Midbrain (tissue), 1 donor: ENCODE data around the gene SPNS3.

ENCODE experiments used
- DNase-seq: peaks from one replicate; lab custom pipeline; 2025; lab: John Stamatoyannopoulos, UW

The SPNS3 gene

GRCh38 chr17:4509923-4510617 is 76.3 kb downstream of the SPNS3 start:
- DNase-seq, result no peak

DNA sequence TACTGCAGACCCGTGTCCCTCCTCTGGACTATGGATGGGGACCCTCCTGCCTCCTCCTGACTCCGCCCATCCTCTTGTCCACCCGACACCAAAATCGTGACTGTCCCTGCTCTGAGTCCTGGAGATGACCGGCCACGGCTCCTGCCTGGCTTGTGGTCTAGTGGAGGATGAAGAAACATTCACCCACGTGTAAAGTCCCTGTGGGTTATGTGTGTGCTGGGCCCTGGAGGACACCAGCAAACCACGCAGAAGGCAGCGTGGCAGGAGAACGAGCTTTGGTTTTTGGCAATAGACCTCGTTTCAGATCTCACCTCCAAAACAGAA is 76.8 kb downstream of the SPNS3 start:
- no peak for DNase-seq

DNA sequence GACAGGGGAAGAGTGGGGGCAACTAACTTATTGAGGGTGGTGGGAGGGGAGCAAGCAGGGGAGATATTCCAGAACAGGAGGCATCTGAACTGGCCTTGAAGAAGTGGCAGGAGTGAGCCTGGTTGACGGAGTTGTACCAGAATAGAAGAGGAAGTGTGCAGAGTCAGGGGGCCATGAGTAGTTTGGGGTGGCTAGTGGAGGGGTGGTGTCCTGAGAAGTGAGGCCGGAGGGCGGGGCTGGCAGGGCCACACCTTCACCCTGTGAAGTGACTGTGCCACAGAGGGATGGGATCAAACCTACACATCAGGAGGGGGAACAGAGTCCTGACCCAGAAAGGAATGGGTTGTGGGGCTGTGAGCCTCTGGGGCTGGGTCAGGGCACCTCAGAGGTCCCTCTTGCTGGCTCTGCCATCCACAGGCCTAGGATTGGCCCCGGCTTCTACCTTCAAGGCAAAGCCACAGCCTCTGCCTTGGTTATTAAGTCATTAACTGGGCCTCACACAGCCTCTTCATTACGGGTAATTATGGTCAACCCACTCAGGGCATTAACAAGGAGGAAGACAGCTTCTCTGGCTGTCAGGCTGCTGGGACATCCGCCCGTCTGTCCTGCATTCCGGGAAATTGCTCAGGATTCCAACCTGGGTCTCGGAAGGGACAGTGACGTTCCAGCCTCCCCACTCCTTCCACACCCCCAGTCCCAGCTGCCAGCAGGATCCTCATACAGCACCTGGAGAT is 77.6 kb downstream of the SPNS3 start:
- no peak for DNase-seq

DNA sequence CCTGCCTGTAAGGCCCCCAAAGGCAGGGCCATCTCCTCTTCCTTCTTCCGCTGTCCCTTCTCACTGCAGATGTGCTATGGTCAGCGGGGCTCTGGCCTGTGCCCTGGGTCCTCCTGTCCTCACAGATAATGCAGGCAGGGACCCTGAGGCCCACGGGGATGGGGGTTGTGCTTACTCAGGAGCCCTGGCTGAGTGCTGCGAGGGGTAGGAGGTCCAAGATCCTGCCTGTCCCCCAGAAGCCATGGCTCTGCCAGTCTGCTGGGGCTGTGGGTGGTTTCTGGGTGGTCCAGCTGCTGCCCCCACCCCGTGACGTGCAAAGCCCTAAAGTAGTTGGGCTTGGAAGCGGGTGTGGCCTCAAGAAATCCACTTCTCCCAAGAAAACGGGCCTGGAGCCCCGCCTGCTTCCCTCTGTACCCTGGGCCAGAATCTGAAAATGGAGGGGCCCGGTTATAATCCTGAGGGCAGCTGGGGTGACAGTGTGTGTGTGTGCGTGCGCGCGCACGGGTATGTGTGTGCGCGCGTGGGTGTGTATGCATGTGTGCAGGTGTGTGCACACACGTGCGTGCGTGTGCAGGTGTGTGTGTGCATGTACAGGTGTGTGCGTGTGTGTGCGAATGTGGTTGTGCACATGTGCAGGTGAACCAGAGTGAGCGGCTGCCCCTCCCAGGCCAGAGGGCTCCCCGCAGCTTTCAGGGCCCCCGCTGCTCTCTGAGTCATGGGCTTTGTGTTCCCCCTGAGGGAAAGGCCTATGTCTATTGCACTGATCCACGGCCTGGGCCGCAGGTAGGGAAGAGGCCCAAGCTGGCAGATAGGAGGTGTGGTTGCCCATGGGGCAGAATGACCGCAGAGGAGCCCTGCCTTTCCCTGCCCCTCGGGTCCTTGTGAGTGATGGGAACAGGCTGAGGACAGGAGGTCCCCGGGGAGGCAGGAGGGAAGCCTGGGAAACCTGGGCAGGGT is 78.7 kb downstream of the SPNS3 start:
- no peak for DNase-seq

DNA sequence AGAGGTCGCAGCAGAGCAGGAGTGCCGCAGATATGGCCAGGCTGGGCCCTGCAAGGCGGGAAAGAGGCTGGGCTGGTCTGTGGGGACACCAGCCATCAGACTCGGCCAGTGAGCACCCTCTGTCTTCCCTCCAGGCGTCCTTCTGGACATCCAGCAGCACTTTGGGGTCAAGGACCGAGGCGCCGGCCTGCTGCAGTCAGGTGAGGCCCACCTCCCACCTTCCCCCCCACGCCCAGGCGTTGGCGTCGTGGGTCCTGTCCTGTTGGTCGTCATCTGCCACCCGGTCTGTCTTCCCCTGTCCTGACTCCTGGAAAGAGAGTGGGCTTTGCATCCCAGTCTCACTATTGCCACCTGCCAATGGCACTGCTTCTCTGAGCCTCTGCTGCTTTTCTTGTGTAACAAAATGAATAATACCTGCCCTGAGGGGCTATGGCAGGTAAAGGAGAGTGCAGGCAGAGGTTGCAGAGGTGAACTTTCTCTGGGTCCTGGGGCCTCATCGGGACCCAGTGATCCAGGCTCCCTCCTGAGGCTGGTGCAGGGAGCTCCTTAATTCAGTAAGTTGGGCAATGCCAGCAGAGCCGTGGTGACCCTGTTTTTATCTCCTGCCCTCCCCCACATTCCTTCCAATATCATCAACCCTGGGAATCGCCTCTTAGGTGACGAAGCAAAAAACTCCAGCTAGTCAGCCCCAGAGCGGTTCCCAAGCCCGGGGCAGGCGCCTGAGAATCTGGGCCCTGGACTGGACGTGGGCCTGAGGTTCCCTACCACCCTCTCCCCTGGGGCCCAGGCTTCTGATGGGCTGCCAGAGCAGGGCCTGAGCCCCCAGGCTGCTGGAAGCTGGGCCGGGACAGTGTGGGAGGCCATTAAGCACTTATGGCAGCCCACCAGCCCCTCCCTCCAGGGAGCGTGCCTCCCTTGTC is 79.6 kb downstream of the SPNS3 start:
- no peak for DNase-seq

- DNase-seq, result no peak
Measured at GRCh38 chr17:4514206-4514605, 80.5 kb downstream of the SPNS3 start.

DNA sequence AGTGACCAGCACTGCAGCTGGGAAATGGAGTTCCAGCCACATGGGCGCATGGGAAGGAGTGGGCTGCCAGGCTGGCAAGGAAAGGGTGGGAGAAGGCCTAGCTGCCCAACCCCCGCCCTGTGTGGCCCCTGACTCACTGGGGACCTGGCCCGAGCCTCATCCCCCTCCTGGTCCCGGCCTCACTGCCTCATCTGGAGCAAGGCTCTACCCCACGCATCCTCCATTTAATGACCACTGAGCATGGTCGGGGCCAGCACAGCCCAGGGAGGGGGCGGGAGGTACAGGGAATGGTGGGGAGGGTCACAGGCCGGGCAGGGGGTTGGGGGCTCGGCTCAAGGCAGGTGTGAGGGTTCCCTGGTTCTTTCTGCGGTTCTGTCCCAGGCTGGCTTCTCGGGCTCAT is 81.0 kb downstream of the SPNS3 start:
- no peak for DNase-seq

GRCh38 chr17:4515501-4515900 is 81.8 kb downstream of the SPNS3 start:
- DNase-seq, result no peak

DNA sequence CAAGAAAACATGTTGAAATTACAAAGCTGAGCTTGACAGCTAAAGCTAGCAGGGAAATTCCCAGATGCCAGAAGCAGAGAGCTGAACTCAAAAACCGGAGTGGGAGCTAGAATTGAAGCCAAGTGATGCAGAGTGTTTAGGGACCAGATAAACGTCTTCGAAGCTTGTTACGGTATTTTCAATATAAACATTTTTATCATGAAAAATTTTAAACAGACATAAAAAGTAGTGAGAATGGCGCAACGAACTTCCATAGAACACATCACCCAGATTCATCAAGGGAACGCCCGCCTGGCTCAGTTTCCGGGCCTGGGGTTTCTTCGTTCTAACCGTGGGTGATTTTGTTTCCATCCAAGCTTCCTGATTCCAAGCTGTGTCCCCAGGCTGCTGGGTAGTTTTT is 83.0 kb downstream of the SPNS3 start:
- DNase-seq, result no peak

- no peak for DNase-seq
Measured at GRCh38 chr17:4518901-4519300, 85.2 kb downstream of the SPNS3 start.

- DNase-seq, result peak; percentile 41
Measured at GRCh38 chr17:4519361-4519788, 85.6 kb downstream of the SPNS3 start.

- no peak for DNase-seq
Measured at GRCh38 chr17:4520060-4520893, 86.5 kb downstream of the SPNS3 start.

GRCh38 chr17:4520894-4521600 is 87.3 kb downstream of the SPNS3 start:
- DNase-seq, result no peak

DNA sequence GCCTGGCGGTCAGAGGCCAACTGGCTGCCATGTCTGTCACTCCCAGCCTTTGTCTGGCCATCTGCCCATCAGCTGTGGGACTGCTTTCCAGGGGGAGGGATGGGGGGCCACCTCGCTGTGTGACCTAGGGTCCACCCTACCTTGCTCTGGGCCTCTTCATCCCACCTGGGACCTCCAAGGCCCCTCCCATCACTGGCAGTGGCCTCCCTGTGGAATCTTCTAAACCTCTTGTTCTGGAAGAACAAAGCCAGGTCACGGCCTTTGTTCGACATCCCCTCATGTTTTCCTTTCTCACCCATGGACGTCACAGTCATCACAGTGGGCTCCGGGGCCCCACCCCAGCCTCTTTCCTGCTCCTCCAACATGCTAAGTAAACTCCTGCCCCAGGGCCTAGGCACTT is 88.9 kb downstream of the SPNS3 start:
- DNase-seq, result no peak

DNA sequence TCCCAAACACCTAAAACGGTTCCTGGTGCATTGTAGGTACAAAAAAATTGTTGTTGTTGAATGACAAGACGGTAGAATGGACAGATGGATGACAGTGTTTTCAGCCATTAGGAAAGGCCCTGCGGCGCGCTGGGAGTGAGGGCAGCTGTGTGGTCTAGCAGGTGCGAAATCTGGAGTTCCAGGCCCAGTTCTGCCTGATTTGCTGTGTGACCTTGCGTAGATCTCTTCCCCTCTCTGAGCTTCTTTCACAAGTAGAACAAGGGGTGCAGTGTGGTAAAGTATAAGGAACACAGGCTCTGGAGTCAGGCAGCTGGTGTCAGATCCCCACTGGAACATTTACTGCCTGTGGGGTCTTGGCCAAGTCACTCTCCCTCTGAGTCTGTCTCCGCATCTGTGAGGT is 90.2 kb downstream of the SPNS3 start:
- DNase-seq, result no peak

- no peak for DNase-seq
Measured at GRCh38 chr17:4525691-4526397, 92.1 kb downstream of the SPNS3 start.

DNA sequence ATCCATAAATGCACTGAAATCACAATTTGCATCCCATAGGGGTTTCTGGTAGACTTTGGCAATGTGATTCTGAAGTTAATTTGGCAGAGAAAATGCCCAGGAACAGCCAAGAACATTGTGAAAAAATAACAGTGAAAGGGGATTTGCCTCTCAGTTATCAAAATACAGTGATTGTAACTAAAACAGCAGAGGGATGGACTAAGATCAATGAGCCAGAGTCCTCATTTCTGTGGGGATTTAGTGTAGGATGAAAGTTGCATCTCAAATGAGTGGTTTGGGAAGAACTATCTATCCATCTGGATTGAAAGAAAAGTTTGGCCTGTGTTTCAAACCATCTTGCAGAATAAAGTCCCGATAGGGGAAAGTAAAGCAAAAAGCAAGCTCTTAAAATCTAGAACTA is 93.4 kb downstream of the SPNS3 start:
- no peak for DNase-seq

DNA sequence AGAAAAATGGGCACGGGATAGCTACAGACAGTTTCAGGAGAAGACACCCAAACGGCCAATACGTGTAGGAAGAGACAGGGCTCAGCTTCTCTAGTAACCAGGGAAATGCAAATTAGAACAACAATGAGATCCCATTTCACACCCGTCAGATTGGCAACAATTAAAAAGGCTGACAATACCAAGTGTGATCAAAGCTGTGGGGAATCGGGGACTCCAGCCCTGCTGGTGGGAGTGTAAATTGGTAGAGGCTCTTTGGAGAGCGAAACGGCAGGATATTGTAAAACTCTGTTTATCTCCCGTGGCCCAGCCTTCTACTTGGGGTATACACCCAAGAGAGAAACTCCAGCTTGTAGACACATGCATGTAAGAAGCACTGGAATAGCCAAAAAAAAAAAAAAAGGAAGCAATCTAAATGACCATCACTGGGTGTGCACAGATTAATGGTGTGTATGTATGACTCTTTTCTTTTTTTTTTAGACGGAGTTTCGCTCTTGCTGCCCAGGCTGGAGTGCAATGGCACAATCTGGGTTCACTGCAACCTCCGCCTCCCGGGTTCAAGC is 93.9 kb downstream of the SPNS3 start:
- DNase-seq, result no peak

- no peak for DNase-seq
Measured at GRCh38 chr17:4529533-4530152, 95.9 kb downstream of the SPNS3 start.
